Activated B cell treated with CpG ODN at 0.5 μM for 24 hours (primary cell): Measurements from ENCODE around the gene SPDYE18. TPM values are rescaled to one million over a fixed set of nuclear protein-coding genes. Genes with fewer than 3 reads are reported as not detected.
"Not testable (repeated sequence)": the region's sequence is repeated elsewhere in the genome, so short reads cannot be mapped to it uniquely, and the experiment has no call there.

Experiments
- ATAC-seq: fragments of 200-7000 bp; cut with Tn5 transposase; one replicate; pipeline ENCODE4 v1.10.0; 2021; ENCODE audit warnings: low read depth, mild to moderate bottlenecking, moderate library complexity
- CTCF ChIA-PET: fragments of 350-600 bp; sonication (Branson Sonifier 250); formaldehyde crosslinking; loops from one replicate; lab custom pipeline; 2021; ENCODE audit warnings: antibody characterized with exemption; lab: Charles Lee
- POLR2A ChIA-PET: fragments of 350-600 bp; sonication (Branson Sonifier 250); formaldehyde crosslinking; loops from one replicate; lab custom pipeline; 2021; ENCODE audit warnings: antibody characterized with exemption; lab: Charles Lee
- DNase-seq: peaks from one replicate; pipeline ENCODE4 v3.0.0; 2022
- H3K27ac Mint-ChIP-seq: one replicate; pipeline ENCODE4 v1.8.0; 2020; ENCODE audit warnings: mixed read lengths
- H3K27me3 Mint-ChIP-seq: one replicate; pipeline ENCODE4 v1.8.0; 2021; ENCODE audit warnings: mixed read lengths
- H3K36me3 Mint-ChIP-seq: one replicate; pipeline ENCODE4 v1.8.0; 2021; ENCODE audit warnings: low read depth, mixed read lengths
- H3K4me1 Mint-ChIP-seq: one replicate; pipeline ENCODE4 v1.8.0; 2021; ENCODE audit warnings: mixed read lengths
- H3K4me3 Mint-ChIP-seq: one replicate; pipeline ENCODE4 v1.8.0; 2020; ENCODE audit warnings: mild to moderate bottlenecking, mixed read lengths
- H3K9me3 Mint-ChIP-seq: one replicate; pipeline ENCODE4 v1.8.0; 2020; ENCODE audit warnings: mixed read lengths
- intact Hi-C: fragments of 100-400 bp; cut with micrococcal nuclease; formaldehyde crosslinking; loops from one replicate; pipeline ENCODE4 v1.15.1; 2024
- total RNA-seq: library from RNA; stranded (reverse); gene quantifications from 2 replicates; pipeline ENCODE4 v1.2.3, GENCODE V29; 2022

SPDYE18 gene
- total RNA-seq, 1 donor from 2014 or later, result 0.71 TPM

- H3K27me3 Mint-ChIP-seq, intact Hi-C loops, ATAC-seq, POLR2A ChIA-PET, H3K27ac Mint-ChIP-seq, H3K9me3 Mint-ChIP-seq, H3K4me1 Mint-ChIP-seq, CTCF ChIA-PET, DNase-seq, H3K4me3 Mint-ChIP-seq: not testable (repeated sequence)
- peaks cover 17% of the 10 kb centered on the region for H3K36me3 Mint-ChIP-seq
Observed at GRCh38 chr7:77004151-77004550, 58.2 kb downstream of the SPDYE18 start.

- H3K27me3 Mint-ChIP-seq, H3K4me3 Mint-ChIP-seq, H3K27ac Mint-ChIP-seq, H3K9me3 Mint-ChIP-seq, CTCF ChIA-PET, DNase-seq, H3K4me1 Mint-ChIP-seq, ATAC-seq, POLR2A ChIA-PET, intact Hi-C loops: not testable (repeated sequence)
- H3K36me3 Mint-ChIP-seq, result peaks cover 17% of the 10 kb centered on the region
Observed at GRCh38 chr7:77003241-77003640, 59.1 kb downstream of the SPDYE18 start.

- ATAC-seq, H3K27ac Mint-ChIP-seq, DNase-seq, H3K4me1 Mint-ChIP-seq, POLR2A ChIA-PET, H3K4me3 Mint-ChIP-seq, CTCF ChIA-PET, H3K27me3 Mint-ChIP-seq, intact Hi-C loops, H3K9me3 Mint-ChIP-seq: not testable (repeated sequence)
- peaks cover 17% of the 10 kb centered on the region for H3K36me3 Mint-ChIP-seq
Observed at GRCh38 chr7:77002678-77003233, 59.6 kb downstream of the SPDYE18 start.

GRCh38 chr7:77002104-77002503 lies 60.3 kb downstream of the SPDYE18 start:
- POLR2A ChIA-PET, intact Hi-C loops, DNase-seq, CTCF ChIA-PET, H3K9me3 Mint-ChIP-seq, H3K27me3 Mint-ChIP-seq, ATAC-seq, H3K4me3 Mint-ChIP-seq, H3K27ac Mint-ChIP-seq, H3K4me1 Mint-ChIP-seq: not testable (repeated sequence)
- H3K36me3 Mint-ChIP-seq, result peaks cover 17% of the 10 kb centered on the region

Other genes starting within 250 kb of the SPDYE18 start
- not detected in 2 replicates for gene SPDYE17, start 30.2 kb downstream of the SPDYE18 start, total RNA-seq
- 3.5 TPM in 2 replicates for gene CCDC146, start 60.1 kb upstream of the SPDYE18 start, total RNA-seq
- 5.7 and 6.7 TPM in 2 replicates for gene FGL2, start 137.3 kb upstream of the SPDYE18 start, total RNA-seq